Measurements from ENCODE around the gene HSD17B2.
A peak's percentile ranks its signal among the peaks of the same experiment; 100 is the strongest.
"Not testable (repeated sequence)": the region's sequence is repeated elsewhere in the genome, so short reads cannot be mapped to it uniquely, and the experiment has no call there.

HSD17B2 gene, protein sequence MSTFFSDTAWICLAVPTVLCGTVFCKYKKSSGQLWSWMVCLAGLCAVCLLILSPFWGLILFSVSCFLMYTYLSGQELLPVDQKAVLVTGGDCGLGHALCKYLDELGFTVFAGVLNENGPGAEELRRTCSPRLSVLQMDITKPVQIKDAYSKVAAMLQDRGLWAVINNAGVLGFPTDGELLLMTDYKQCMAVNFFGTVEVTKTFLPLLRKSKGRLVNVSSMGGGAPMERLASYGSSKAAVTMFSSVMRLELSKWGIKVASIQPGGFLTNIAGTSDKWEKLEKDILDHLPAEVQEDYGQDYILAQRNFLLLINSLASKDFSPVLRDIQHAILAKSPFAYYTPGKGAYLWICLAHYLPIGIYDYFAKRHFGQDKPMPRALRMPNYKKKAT

DNA sequence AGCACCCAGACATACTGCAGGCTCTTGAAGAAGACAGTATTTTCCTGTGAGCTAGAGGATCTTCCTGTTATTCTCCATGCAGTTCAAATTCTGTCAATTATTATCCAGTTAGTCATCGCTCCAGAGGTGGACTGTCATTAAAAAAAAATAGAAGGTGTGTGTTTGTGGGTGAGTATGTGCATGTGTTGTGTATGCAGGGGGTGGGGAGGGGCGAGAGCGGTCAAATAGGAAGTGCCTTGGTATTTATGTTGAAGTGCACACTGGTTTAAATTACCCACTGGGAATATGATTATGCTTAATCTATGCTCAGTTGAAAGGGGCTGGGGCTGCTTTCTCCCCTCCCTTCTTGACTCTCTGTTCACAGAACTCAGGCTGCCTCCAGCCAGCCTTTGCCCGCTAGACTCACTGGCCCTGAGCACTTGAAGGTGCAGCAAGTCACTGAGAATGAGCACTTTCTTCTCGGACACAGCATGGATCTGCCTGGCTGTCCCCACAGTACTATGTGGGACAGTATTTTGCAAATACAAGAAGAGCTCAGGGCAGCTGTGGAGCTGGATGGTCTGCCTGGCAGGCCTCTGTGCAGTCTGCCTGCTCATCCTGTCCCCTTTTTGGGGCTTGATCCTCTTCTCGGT, at the start of gene HSD17B2:
TSS of gene HSD17B2 (plus strand) at position 273 of the 632 bp plus-strand sequence. CDS start at position 445, 172 bp downstream.
- DNase-seq (ENCODE audit: low spot score) = no peak

DNA sequence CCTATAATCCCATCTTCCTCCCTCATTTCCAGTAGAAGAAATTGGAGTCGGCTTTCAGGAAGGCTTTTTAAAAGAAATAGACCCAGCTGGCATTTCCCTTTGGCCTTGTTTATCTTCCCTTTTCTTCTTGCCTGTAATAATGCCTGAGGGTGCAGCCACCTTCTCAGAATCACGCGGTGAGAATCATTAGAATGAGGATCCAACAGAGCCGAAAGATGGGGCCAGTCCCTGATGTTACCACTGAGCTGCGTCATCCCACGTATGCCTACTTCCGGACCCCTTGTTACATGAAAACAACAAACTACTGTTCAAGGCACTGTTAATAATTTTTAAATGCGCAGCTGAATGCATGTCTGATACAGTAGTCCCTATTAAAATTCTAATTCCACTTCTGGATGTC, 47.9 kb upstream of the HSD17B2 start:
- DNase-seq (ENCODE audit: low spot score) = no peak

DNA sequence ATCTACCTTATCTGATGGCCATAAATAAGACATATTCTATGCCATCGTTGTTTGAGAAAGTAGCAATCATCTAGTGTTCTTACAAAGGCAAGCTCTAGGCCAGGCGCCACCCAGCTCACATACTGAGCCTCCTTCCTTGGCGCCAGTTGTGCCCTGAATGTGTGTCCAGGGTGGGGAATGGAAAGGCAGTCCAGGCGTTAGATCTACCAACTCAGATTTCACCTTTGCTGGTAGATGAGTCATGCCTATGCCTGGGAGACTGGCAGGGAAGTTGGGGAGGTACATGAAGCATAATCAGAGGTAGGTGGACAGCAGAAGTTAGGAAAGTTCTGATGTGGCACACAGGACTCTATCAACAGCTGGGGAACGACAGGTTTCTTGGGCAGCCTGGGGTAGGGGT, 47.3 kb upstream of the HSD17B2 start:
- no peak for DNase-seq (ENCODE audit: low spot score)

DNA sequence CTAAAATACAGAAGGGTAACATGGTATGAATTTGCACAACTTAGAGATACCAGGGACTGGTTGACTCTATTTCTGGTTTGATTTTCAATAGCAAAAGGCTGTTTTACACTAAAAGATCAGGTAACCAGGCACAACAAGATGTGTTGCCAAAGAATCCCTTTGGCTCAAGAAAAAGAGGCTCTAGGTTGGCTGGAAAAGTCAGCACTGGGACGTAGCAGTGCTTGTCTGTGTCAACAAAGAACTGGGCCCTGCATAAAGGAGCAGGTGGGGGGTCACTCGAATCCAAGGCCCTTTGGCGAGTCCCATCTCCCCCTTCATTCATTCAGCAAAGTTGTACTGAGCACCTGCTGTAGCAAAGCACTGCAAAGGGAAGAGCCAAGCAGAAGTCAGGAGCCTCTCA, 42.2 kb upstream of the HSD17B2 start:
- no peak for DNase-seq (ENCODE audit: low spot score)

DNA sequence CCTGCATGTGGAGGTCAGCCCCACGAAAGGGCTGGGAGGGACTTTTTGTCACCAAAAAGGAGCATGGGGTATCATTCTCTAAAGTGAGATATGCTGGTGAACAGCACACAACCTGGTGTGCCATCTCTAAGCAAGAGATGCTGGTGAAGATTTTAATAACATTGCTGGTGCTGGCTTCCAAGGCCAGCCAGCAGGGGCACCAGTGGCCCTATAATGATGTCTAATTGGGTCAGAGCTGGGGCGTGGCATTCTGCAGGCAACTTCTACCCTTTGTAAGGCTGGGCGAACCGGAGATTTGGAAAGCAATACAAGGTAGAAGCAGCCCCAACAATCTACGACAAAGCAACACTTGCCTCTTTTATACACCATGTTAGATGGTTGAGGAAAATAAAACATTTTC, 40.6 kb upstream of the HSD17B2 start:
- DNase-seq (ENCODE audit: low spot score) = no peak

GRCh38 chr16:81995651-81996050, 39.4 kb upstream of the HSD17B2 start:
- DNase-seq (ENCODE audit: low spot score) = no peak

DNA sequence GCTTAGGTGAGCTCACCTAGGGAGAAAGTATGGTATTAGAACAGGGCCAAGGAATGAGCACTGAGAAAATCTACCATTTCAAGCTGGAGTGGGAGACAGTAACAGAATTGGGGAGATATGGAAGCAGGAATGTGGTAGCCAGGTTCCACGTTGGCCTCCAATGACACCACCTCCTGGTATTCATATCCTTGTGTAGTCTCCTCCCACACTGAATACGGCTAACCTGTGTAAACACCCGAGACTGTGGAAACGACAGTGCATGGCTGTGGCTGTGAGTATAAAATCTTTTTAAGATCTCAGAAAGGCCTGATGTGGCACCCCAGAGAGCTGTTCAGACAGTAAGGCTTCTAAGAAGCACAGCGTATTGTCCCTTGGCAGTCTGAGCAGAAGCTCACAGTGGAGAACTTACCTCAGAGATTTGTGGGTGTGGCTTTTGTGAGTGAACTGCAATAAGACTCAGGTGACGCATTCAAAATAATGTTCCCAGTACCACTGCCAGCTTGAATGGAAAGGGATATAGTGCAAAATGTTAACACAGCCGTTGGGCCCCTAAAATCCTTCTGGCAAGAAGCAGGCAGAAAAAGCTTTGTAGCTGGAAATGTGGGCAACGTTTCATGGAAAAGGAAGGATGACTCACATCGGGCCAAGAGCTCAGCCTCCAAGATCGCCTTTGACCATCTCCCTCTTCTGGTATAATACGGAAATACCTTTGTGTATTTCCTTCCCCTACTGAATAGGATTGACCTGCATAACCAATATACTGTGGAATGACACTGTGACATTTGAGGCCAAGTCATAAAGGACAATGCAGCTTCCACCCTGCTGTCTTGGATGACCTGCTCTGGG, 38.2 kb upstream of the HSD17B2 start:
- DNase-seq (ENCODE audit: low spot score) = peak; percentile 20

DNA sequence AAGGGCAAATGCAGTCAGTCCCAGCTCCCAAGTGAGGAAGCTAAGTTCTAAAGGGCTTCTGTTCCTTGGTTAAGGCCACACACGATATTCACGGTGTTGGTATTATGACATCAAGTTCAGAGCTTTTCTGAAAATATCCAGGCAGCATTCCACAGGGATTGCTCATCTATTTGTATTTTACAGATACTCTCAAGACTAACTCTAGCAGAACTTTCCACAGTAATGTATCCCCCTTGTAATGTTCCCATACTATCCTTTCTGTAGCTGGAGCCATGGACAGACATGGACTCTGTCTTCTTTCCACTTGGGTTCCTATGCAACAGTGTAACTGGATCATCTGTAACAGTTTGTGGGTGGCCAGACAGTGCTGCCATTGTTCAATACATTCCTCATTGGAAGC, 37.3 kb upstream of the HSD17B2 start:
- DNase-seq (ENCODE audit: low spot score) = peak; percentile 52

DNA sequence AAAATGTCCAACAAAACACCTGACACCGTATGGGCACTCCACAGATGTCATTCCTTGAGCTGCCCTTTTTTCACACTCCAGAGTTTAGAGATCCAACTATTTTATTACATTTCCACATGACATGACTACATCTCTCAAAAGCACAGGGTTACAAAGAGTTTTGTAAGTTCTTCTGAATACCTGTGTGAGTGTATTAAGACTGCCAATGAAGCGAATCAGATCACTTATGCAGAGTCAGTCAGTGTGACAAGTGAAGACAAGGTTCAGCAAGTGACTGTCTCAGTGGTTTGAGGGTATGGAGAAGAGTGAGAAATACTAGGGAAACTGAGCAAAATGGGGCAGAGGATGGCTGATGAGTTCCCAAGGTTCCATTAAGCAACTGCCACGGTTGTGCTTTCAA, 32.2 kb upstream of the HSD17B2 start:
- DNase-seq (ENCODE audit: low spot score) = no peak

GRCh38 chr16:82004601-82005000, 30.5 kb upstream of the HSD17B2 start:
- no peak for DNase-seq (ENCODE audit: low spot score)

DNA sequence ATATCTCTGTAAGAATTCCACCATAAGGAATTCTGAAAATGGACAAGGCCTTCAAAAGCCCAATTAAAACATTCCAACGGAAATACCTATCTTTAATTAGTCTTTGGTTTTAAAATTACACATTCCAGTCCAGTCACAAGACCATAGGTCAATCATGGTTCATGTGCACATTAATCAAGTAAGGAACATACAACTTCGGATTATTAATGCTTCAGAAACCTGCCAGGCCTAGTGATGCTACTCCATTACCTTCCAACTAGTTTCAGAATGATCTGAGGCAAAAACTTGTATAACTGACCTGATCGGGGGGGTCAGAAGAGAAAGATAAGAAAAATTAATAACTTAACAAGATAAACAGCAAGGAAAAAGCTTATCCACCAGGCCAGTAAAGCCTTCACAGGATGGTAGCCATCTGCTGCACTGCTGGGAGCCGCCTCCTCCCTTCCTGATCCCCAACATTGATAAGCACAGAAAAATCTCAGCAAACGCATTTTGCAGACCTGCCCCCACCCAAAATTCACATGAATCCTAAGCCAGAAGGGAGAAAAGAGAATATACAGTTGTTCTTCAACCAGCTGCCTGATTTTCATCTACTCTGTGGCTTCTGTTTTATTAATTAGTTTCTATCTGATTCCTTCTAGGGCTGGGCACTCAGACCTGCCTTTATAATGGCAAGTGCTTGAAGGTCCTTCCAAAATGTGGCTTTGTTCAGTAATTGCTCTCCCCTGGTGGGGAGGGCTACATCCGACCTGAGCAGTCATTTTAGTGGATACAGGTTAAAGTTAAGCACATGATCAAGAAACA, 29.8 kb upstream of the HSD17B2 start:
- no peak for DNase-seq (ENCODE audit: low spot score)

DNA sequence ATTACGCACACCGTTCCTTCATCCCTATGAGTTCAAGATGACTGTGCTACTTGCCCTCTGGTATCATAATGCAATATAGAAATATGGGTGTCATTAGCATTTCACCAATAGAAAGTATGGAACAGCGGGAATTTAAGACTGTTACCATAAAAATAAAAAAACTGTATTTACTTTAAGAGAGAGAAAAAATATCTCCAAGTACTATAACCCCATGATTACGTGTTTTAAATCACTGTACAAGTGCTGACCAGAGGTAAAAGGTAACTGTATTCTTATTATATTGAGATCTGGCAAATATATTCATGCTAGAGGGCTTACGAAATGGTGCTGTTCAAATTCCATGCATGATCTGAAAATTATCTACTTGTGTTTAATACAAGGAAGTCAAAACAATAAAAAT, 29.0 kb upstream of the HSD17B2 start:
- no peak for DNase-seq (ENCODE audit: low spot score)

DNA sequence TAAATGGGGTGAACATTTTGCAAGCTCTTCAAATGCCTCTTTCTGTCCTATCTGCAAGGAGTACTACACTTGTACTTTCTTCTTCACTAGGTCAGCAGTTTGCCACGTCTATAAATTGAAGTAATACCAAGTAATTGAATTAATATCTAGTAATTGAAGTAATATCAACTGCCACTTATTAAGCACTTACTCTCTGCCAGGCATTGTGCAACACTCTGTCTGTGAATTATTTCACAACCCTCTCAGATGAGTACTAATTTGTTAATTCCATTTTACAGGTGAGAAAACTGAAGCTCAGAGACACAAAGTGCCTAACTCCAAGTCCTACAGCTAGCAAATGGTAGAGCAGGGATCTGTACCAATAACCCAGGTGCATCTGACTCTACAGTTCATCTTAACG, 27.9 kb upstream of the HSD17B2 start:
- DNase-seq (ENCODE audit: low spot score) = no peak

GRCh38 chr16:82008957-82009592, 26.0 kb upstream of the HSD17B2 start:
- no peak for DNase-seq (ENCODE audit: low spot score)

DNA sequence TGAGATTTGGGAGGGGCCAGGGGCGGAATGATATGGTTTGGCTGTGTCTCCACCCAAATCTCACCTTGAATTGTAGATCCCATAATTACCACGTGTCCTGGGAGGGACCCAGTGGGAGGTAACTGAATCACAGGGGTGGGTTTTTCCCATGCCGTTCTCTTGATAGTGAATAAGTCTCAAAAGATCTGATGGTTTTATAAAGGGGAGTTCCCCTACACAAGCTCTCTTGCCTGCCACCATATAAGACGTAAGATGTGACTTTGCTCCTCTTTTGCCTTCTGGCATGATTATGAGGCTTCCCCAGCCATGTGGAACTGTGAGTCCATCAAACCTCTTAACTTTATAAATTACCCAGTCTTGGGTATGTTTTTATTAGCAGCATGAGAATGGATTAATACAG, 25.3 kb upstream of the HSD17B2 start:
- not testable (repeated sequence) for DNase-seq (ENCODE audit: low spot score)

GRCh38 chr16:82010649-82011048, 24.4 kb upstream of the HSD17B2 start:
- no peak for DNase-seq (ENCODE audit: low spot score)

DNA sequence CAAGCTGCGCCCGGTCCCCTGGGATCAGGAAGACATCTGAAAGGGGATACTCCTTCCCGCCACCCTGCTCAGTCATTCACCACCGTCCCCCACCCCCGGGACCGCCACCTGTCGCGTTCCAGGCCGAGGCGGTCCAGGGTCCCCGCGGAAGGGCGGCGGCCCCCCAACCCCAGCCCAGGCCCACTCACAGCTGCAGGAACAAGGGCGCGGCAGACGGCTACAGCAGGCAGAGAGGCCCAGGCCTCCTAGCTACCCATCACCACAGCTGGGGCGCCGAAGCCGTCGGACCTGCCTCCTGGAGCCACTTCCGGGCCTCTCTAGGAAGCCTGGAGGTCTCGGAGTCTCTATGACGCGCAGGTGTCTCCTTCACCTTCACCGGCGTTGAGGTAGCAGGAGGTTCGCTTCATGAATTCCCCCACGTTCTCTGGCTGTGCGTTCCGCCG, 23.8 kb upstream of the HSD17B2 start, which contains the start of gene SDR42E1:
TSS of gene SDR42E1 (minus strand) at position 272 of the 443 bp plus-strand sequence. CDS start 10,612 bp downstream, outside the sequence.
- DNase-seq (ENCODE audit: low spot score) = peak; percentile 32

DNA sequence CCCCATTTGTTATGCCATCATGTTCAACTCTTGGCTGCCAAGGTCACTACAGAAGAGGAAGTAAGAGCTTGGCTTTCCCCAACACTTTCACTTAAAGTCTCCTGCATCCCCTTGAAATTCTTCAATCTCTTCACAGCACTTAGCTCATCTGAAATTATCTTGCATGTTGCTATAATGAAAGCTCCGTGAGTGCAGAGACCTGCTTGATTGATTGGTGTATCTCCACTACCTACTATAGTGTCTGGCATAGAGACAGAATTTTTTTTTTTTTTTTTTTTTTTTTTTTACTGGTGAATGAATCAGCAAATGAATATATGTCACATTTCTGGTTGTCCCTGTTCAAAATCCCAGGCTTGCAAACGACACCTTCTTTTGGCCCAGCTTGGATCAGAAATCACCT, 21.9 kb upstream of the HSD17B2 start:
- no peak for DNase-seq (ENCODE audit: low spot score)

GRCh38 chr16:82016263-82016662, 18.8 kb upstream of the HSD17B2 start:
- no peak for DNase-seq (ENCODE audit: low spot score)

GRCh38 chr16:82016964-82017363, 18.1 kb upstream of the HSD17B2 start:
- no peak for DNase-seq (ENCODE audit: low spot score)

DNA sequence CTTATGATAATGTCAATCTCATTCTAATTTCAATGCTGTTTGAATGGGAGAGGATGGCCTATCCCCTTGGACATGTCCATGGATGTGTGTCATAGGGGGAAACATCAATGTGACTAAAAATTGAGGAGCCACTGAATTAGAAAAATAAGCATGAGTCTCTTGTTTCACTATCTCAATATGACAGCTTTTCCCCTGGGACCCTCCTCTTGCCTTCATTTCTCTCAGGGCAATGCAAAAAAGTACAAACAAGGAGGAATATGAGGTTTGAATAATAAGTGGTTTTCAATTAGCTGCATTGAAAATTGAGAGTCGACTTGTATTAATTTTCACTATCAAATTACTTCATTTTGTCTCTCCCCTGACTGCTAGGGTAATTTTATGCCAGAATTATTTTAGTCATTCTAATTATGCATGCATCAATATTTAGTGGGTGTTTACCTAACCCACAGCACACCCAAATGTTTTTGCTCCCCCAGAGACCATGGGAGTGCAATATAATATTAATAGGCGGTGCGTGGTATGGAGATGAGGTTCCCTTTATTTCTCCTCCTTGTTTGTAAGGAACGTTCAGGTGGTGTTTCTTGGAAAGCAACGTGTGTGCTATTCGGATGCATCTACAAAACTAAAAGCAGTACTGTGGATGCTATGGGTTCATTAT, 17.0 kb upstream of the HSD17B2 start:
- no peak for DNase-seq (ENCODE audit: low spot score)

All from HuH-7.5 (cell line).